Measurements from ENCODE around the gene CDHR2.

GRCh38 chr5:176581361-176581760 lies 32.2 kb downstream of the CDHR2 start:
- TF ChIP-seq CTCF (IDR thresholded peaks at IDR 0.05), result no peak
- TF ChIP-seq CREB1 (CRISPR knock-in tag; IDR thresholded peaks at IDR 0.05), result no peak
- TF ChIP-seq ELF4 (CRISPR knock-in tag; IDR thresholded peaks at IDR 0.05; ENCODE audit: low read depth), result no peak
- no peak for TF ChIP-seq ZSCAN18 (CRISPR knock-in tag; IDR thresholded peaks at IDR 0.05)
- no peak for TF ChIP-seq ATF6 (CRISPR knock-in tag; IDR thresholded peaks at IDR 0.05)
- no peak for TF ChIP-seq FOXP1 (CRISPR knock-in tag; IDR thresholded peaks at IDR 0.05; ENCODE audit: borderline replicate concordance)
- no peak for TF ChIP-seq IRF1 (CRISPR knock-in tag; IDR thresholded peaks at IDR 0.05)
- TF ChIP-seq ATF3 (CRISPR knock-in tag; conservative IDR thresholded peaks at IDR 0.05), result no peak
- TF ChIP-seq MAX (CRISPR knock-in tag; IDR thresholded peaks at IDR 0.05), result no peak
- TF ChIP-seq TEAD4 (CRISPR knock-in tag; IDR thresholded peaks at IDR 0.05), result no peak
- no peak for TF ChIP-seq TEAD1 (CRISPR knock-in tag; IDR thresholded peaks at IDR 0.05)
- no peak for TF ChIP-seq NR3C1 (CRISPR knock-in tag; conservative IDR thresholded peaks at IDR 0.05; ENCODE audit: low read depth)
- no peak for TF ChIP-seq MXD4 (CRISPR knock-in tag; IDR thresholded peaks at IDR 0.05; ENCODE audit: borderline replicate concordance)
- no peak for TF ChIP-seq NR2C2 (CRISPR knock-in tag; IDR thresholded peaks at IDR 0.05)
